ELF-1 (cell line): ENCODE results near the gene HGFAC.

Experiments
- DNase-seq: peaks from one replicate; pipeline ENCODE4 v3.0.0-alpha.2; 2016; ENCODE audit warnings: low read depth, low spot score

The HGFAC gene

GRCh38 chr4:3462321-3462789, 20.6 kb downstream of the HGFAC start:
- DNase-seq = no peak

GRCh38 chr4:3462790-3463415, 21.1 kb downstream of the HGFAC start, which contains the start of gene DOK7:
TSS of gene DOK7 (plus strand) at chr4:3463306. CDS start at chr4:3463376, 70 bp downstream.
- no peak for DNase-seq

GRCh38 chr4:3463556-3464348, 22.0 kb downstream of the HGFAC start:
- no peak for DNase-seq

DNA sequence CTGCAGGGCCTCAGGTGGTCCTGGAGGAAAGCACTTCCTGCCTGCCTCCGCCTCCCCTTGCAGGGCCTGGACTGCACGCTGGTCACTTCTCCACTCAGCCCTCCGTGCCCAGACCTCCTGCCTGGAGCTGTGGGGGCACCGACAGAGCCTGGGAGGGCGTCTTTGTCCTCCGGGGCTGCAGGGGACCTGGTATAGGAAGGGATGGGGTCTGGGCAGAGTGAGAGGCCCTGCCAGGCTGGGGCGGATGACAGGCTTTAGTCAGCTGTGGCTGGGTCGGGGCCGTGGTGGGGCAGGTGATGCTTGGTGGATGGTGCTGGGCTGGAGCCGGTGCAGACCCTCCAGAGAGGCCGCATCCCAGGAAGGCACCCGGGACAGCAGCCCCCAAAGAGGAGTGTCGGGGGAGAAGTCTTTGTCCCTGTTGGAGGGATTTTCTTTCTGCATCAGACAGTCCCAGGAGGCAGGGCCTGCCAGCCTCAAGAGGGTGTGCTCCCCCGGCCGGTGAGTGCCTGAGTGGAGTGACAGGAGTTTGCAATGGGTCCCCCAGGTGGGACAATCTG, 22.7 kb downstream of the HGFAC start:
- DNase-seq = no peak

DNA sequence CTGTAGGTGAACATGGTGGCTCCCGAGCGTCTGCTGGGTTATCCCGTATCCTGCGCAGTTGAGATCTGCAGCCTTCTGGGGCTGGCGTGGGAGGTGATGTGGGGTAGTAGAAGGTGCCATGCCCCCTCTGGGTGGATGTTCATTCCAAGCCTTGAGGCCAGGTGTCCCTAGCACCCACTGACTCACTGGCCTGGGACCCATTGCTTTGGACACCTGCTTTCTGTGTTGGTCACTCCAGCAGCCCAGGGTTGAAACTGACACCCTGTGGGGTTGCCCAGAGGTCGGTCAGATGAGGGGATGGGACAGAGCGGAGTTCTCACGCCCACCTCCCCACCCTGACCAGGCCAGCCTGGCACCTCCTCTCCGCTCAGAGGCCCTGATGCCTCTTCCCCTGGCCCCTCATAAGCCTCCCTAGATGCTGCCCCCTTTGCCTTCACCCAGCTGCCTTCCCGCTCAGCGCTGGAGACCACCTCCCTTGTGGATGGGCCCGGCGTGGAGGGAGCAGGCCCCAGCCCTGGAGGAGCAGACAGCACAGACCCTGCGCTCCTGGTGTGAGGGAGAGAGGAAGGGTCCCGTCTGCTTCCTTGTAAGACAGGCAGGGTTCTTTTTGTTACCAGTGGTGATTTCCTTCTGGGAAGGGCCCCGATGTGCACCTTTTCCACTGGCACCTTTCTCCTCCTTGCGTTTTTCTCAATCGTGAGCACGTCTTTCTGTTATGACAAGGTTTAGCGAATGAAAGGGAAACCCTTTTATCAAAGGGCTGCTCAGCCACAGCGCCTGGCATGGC, 23.3 kb downstream of the HGFAC start:
- no peak for DNase-seq

DNA sequence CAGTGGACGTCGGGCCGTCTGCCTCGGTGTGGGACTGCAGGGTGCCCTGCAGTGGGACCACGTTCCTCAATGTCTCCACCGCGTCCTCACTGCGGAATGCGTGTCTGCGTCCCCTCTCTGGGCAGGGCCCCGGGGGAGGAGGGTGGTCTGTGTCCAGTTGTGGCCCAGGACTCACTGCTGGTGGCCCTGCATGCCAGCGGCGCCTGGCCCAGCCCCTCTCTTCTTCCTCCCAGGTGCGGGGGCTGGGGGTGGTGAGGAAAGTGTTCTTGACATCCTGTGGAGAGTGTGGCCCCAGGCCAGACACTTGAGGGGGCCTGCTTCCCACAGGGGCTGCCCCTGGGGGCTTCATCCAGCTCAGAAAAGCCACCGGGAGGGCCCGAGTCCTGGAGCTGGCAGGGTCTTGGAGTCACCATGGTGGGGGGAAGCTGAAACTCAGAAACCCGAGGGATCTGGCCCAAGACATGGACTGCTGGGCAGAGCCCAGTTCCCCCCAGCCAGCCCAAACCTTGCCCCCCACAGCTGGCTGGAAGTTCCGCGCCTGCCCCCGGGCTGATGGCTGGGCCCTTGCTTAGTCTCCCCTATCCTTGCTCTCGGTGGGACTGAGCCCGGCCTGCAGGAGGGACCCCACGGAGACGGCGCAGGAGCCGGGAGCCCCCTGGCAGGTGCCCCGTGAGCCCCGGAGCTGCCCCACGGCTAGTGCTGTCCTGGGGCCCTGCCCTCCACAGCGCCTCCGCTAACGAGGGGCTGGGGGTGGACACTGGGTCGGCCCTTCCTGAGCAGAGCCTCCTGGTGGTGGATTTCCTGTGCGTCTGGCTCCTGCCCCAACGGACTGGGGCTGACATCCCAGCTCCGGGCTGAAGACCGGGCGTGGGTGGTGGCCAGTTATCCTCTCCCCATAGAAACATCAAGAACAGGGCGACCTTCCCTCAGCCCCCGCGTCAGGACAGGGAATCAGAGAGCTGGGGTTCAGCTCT, 24.2 kb downstream of the HGFAC start:
- DNase-seq = peak; percentile 66

- no peak for DNase-seq
Measured at GRCh38 chr4:3466691-3467600, 25.2 kb downstream of the HGFAC start.

GRCh38 chr4:3467601-3468031, 25.8 kb downstream of the HGFAC start:
- DNase-seq = peak; percentile 54

DNA sequence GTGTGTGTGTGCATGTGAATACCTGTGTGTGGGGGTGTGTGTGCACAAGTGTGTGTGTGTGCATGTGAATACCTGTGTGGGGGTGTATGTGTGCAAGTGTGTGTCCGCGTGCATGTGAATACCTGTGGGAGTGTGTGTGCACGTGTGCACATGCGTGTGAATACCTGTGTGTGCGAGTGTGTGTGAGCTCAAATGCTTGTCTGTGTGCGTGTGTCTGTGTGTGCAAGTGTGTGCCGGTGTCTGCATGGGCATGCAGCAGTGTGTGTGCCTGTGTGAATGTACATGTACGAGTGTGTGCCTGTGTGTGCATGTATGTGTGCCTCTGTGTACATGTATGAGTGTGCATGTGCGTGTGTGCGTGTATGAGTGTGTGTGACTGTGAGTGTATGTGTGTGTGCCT, 26.4 kb downstream of the HGFAC start:
- DNase-seq = no peak

DNA sequence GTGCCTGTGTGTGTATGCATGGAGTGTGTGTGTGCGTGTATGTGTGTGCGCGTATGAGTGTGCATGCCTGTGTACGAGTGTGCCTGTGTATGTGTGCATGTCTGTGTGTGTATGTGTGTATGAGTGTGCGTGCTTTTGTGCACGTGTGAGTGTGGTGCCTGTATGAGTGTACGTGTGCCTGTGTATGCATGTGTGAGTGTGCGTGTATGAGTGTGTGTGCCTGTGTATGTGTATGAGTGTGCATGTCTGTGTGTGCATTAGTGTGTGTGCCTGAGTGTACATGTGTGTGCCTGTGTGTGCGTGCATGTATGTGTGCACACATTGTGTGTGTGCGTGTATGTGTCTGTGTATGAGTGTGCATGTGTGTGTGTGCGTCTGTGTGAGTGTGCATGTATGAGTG, 27.0 kb downstream of the HGFAC start:
- DNase-seq = no peak

DNA sequence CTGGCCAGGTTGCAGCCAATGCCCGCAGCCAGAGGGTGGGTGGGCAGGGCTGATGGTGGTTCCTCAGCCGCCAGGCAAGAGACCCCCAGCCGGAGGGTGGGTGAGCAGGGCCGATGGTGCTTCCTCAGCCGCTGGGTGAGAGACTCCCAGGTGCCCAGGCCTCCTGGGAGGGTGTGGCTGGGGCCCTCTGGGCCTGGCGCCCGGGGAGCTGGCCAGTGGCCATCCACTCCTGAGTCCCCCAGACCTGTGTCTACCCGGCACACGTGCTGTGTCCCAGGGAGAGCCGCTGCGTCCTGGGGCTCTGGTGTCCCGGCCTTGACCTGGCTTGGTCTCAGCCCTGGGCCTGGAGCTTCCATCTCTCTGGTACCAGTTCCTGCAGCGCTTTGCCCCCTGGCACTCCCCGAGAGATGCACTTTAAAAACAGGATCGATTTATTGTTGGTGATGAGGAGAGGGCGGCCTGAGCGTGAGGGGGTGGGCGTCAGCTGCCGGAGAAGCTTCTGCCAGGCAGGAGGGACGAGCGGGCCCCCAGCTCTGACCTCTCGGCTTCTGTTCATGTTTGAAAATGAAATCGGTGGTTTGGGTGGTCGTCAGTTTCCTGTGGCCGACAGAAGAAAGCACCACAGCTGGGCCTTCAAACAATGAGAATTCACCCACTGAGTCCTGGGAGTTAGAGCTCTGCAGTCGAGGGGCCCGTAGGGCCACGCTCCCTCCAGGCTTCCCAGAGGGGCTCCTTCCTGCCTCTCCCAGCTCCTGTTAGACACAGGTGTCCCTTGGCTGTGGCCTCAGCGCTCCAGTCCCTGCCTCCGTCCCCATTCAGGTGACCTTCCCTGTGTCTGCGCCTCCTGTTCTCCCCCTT, 27.8 kb downstream of the HGFAC start:
- no peak for DNase-seq

- DNase-seq = no peak
Measured at GRCh38 chr4:3470244-3471097, 28.7 kb downstream of the HGFAC start.

- DNase-seq = no peak
Measured at GRCh38 chr4:3471098-3471760, 29.5 kb downstream of the HGFAC start.

DNA sequence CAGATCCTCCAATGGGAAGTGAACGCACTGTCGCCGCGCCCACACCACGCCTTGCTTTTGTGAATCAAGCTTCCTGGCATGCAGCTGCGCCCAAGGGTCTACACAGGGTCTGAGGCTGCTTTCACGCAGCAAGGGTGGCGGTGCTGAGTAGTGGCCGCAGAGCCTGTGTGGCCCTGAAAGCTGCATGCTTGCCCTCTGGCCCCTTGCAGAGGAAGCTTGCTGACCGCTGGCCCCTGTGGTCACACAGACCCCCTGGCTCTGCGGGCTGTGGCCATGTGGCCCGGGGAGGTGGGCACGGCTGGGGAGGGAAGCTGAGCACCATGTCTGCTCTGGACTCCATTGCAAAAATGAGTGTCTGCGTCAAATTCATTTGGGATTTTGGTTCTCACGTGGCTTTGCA, 30.1 kb downstream of the HGFAC start:
- DNase-seq = no peak

DNA sequence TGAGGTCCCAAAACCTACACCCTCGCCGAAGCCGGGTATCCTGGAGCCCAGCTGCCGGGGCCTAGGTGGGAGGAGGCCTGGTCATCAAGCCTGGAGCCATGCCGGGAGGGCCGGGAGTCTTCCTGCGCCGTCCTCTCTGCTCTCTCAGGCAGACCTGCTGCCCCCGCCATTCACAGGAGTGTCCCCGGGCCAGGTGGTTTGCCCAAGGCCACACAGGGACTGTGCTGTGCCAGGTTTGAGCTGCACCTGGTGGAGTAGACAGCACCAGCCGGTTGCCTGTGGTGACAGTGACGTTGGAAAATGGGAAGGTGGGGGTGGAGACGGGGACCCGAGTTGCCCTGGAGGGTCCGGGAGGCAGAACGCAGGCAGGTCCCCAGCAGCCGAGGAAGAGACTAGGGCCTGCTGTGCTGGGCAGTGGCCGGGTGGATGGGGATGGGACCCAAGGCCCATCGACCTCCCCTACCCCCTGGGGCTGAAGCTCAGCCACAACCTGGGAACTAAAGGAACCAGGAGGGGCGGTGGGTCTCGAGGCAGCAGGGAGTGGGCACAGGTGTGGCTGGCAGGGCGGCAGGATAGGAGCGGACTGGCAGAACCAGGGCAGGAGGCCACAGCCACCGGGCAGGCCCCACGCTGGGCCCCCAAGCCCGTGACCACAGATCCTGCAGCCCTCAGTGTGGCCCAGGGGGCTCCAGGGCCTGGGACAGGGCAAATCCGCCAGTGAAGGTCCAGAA, 30.8 kb downstream of the HGFAC start:
- DNase-seq = no peak

GRCh38 chr4:3473181-3473950, 31.6 kb downstream of the HGFAC start:
- peak; percentile 7 for DNase-seq
